Lower leg skin (tissue), 4 donors: Measurements from ENCODE around the gene MRS2. TPM values are rescaled to one million over a fixed set of nuclear protein-coding genes. Genes with fewer than 3 reads are reported as not detected.

Source experiments
- DNase-seq, 2 donors: peaks; one replicate each; pipeline ENCODE4 v3.0.0-alpha.2; 2019; ENCODE audit warnings: low spot score in 2 of 2
- H3K4me3 ChIP-seq: fragments of 200-600 bp; sonication (generic); 2 replicates; pipeline ENCODE4 v1.5.1; 2017; ENCODE audit warnings: mild to moderate bottlenecking, low read depth; ENCODE audit not compliant: poor library complexity, severe bottlenecking
- POLR2A ChIP-seq, 2 donors: fragments of 450-650 bp; IDR thresholded peaks; one replicate each; pipeline ENCODE4 v1.6.1; 2016 to 2017; ENCODE audit warnings: antibody characterized with exemption in 2 of 2, mild to moderate bottlenecking in 1 of 2, moderate library complexity in 1 of 2
- WGBS, 2 donors: methylation state at CpG; one replicate each; pipeline ENCODE4 v1.1.5; 2018; 5-methylcytosine and 5-hydroxymethylcytosine counted together
- intact Hi-C: fragments of 100-400 bp; cut with DNase I; formaldehyde crosslinking; loops from one replicate; pipeline ENCODE4 v1.15.0; 2023; ENCODE audit warnings: low total_unique reads
- total RNA-seq, 4 donors: library from RNA; depleted of rRNA; stranded (reverse); fragments of >200 nt; gene quantifications; one replicate each; pipeline ENCODE4 v1.1.0, GENCODE V29; 2016
- TF ChIP-seq, protein P1 (sequence below), 3 donors: fragments of 450-650 bp; IDR thresholded peaks; one replicate each; pipeline ENCODE4 v1.5.1; 2016; ENCODE audit warnings: antibody characterized with exemption in 3 of 3, mild to moderate bottlenecking in 3 of 3, moderate library complexity in 2 of 3

MRS2 gene
- total RNA-seq, 4 donors from 2014 or later: 16.0 to 25.4 (median 20.6) TPM

DNA sequence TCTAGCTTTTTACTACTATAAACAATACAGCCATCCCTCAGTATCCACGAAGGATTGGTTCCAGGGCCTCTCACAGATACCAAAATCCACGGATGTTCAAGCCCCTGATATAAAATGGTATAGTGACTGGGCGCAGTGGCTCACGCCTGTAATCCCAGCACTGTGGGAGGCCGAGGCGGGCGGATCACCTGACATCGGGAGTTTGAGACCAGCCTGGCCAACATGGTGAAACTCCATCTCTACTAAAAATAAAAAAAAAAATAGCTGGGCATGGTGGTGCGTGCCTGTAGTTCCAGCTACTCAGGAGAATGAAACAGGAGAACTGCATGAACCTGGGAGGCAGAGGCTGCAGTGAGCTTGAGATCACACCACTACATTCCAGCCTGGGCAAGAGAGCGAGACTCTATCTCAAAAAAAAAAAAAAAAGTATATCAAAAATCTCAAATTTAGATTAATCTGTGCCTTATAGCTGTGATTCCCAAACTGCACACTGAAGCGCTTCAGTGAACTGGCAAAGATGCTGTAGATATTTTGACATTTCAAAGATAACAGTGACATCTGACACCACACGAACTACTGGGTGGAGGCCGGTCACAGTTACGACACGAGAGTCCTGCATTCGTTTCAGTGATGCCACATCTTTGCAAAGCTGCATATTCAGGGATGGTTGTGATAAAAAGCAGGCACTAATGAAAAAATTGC, 38.3 kb downstream of the MRS2 start:
- intact Hi-C loops: no loop called here
- DNase-seq: no peak
- 83 to 84% methylated on average over 16 of the region's 16 CpGs for WGBS, 2 donors
- no peak overlapping the region for H3K4me3 ChIP-seq
- TF ChIP-seq POLR2A (IDR thresholded peaks at IDR 0.05): no peak
- TF ChIP-seq, protein P1, sequence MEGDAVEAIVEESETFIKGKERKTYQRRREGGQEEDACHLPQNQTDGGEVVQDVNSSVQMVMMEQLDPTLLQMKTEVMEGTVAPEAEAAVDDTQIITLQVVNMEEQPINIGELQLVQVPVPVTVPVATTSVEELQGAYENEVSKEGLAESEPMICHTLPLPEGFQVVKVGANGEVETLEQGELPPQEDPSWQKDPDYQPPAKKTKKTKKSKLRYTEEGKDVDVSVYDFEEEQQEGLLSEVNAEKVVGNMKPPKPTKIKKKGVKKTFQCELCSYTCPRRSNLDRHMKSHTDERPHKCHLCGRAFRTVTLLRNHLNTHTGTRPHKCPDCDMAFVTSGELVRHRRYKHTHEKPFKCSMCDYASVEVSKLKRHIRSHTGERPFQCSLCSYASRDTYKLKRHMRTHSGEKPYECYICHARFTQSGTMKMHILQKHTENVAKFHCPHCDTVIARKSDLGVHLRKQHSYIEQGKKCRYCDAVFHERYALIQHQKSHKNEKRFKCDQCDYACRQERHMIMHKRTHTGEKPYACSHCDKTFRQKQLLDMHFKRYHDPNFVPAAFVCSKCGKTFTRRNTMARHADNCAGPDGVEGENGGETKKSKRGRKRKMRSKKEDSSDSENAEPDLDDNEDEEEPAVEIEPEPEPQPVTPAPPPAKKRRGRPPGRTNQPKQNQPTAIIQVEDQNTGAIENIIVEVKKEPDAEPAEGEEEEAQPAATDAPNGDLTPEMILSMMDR (IDR thresholded peaks at IDR 0.05): no peak

DNA sequence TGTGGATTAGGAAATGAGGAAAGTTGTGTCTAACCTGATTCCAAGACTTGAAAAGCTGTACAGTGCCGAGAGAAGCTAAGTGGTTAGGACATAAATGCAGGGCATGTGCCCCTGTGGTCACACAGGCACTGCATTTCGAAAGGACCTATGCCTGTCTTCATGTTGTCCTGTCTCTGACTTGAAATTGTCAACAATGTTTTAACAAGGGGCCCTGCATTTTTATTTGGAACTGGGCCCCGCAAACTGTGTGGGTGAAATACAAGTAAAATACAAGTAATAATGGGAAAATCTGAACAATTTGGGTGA, 38.8 kb downstream of the MRS2 start:
- WGBS, 2 donors: 85 to 89% methylated on average over 3 of the region's 3 CpGs
- no peak for DNase-seq
- TF ChIP-seq, protein P1 (IDR thresholded peaks at IDR 0.05): no peak
- TF ChIP-seq POLR2A (IDR thresholded peaks at IDR 0.05): no peak
- intact Hi-C loops: no loop called here
- no peak overlapping the region for H3K4me3 ChIP-seq

GRCh38 chr6:24444588-24444987, 41.9 kb downstream of the MRS2 start:
- DNase-seq: no peak
- intact Hi-C loops: no loop called here
- no peak for TF ChIP-seq POLR2A (IDR thresholded peaks at IDR 0.05)
- TF ChIP-seq, protein P1 (IDR thresholded peaks at IDR 0.05): no peak
- H3K4me3 ChIP-seq: no peak overlapping the region
- WGBS, 2 donors: 94 to 97% methylated on average over 4 of the region's 4 CpGs

DNA sequence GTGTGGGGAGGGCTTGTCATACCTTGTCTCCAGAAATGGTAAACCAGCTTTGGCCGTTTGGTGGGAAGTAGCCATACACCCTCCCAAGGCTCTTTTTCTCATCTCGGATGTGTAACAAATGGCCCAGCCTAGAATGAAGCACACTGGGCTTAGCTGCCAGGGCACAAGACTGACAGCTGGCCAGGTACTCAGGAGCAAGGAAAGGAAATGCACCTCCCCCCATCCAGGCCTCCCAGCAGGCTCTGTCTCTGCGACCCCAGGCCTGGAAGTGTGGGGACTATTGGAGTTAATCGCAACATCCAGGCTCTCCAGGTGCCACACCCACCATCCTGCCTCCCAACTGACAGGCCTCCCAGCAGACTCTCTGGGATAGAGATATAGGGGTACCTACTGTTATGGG, 43.0 kb downstream of the MRS2 start:
- WGBS, 2 donors: 66 to 83% methylated on average over 4 of the region's 4 CpGs
- intact Hi-C loops: no loop called here
- TF ChIP-seq, protein P1 (IDR thresholded peaks at IDR 0.05): no peak
- no peak for TF ChIP-seq POLR2A (IDR thresholded peaks at IDR 0.05)
- peak in 1 of 2 donors; percentile 54 for DNase-seq
- no peak overlapping the region for H3K4me3 ChIP-seq

GRCh38 chr6:24446670-24447069, 43.9 kb downstream of the MRS2 start:
- no peak for TF ChIP-seq POLR2A (IDR thresholded peaks at IDR 0.05)
- TF ChIP-seq, protein P1 (IDR thresholded peaks at IDR 0.05): no peak
- intact Hi-C loops: no loop called here
- DNase-seq: peak in 1 of 2 donors; percentile 69
- WGBS, 2 donors: 86 to 88% methylated on average over 7 of the region's 7 CpGs
- H3K4me3 ChIP-seq: no peak overlapping the region

- intact Hi-C loops: no loop called here
- WGBS, 2 donors: 67 to 77% methylated on average over 4 of the region's 4 CpGs
- no peak for TF ChIP-seq POLR2A (IDR thresholded peaks at IDR 0.05)
- TF ChIP-seq, protein P1 (IDR thresholded peaks at IDR 0.05): no peak
- H3K4me3 ChIP-seq: no peak overlapping the region
- DNase-seq: no peak
Observed at GRCh38 chr6:24448396-24448795, 45.7 kb downstream of the MRS2 start.
